GM19463 (cell line): ENCODE measurements around the gene WFDC2.

Source experiments
- ATAC-seq: cut with Tn5 transposase; IDR thresholded peaks from one replicate; pipeline ENCODE4 v1.9.1; 2021; ENCODE audit warnings: mild to moderate bottlenecking, moderate library complexity; ENCODE audit not compliant: unreplicated experiment

WFDC2 gene

DNA sequence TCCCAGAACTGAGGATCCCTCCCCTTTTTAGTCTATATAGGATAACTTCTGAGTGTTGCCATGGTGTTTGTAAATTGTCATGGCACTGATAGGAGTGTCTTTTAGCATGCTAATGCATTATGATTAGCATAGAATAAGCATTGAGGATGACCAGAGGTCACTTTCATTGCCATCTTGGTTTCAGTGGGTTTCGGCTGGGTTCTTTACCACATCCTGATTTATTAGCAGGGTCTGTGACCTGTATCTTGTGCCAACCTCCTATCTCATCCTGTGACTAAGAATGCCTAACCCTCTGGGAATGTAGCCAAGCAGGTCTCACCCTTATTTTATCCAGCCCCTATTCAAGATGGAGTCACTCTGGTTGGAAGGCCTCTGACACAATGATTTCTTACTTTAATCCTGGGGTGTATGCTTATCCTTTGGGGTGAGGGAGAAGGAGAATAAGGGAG, 19.6 kb downstream of the WFDC2 start:
- ATAC-seq: no peak

DNA sequence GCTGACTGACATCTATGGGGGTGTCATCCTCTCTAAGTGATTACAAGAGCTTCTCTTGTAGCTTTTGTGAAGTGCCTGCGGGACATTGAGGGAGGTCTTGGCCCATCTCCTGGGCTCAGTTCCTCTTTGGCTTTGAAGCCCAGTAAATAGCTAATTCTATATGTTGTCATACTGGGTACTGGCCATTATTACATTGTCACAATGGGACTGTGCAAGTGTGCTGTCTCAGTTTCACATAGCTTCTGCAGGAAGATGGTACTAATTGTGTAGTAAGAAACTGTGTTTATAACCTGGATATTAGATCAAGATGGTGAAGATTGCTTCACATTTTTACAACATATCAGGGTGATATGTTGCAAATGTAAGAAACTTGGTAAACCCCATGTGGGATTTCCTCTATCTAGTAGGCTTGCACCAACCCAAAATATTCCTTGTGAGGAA, 26.0 kb downstream of the WFDC2 start:
- ATAC-seq: no peak

DNA sequence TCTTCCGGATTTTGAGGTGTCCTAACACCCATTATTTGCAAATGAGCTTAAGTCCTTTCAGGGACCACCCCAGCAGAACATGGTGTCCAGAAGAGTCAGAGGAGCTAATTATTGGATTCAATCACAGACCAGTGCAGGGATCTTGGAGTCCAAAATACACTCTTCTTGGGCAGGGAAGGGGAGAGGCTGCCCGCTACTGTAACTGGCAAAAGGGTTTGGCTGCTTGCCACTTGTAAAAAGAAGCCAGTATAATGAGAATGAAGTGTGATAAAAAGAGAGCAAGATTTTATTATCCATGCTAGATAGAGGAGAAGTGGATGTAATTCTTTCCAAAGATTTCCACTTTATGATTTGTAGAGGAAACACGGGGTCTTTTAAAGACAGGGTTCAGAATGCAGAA, 26.6 kb downstream of the WFDC2 start:
- ATAC-seq: no peak

DNA sequence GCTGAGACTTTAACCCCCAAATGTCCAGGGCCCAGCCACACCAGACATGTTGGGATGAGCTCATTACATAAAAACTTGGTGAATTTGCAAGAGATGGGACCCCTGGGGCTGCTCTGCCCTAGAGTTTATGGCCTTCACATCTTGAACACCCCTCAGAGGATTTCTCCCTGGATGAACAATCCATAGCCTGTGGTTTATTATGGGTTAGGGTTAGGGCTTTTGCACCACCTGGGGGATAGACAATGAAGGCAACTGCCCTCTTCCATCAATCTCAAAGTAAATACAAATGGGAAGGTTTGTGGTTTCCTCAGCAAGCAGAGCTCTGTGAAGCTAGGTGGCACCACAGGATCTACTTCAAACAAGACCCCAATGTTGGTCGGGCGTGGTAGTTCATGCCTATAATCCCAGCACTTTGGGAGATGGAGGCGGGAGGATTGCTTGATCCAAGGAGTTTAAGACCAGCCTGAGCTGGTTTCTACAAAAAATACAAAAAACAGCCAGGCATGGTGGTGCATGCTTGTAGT, 28.5 kb downstream of the WFDC2 start:
- ATAC-seq: no peak

DNA sequence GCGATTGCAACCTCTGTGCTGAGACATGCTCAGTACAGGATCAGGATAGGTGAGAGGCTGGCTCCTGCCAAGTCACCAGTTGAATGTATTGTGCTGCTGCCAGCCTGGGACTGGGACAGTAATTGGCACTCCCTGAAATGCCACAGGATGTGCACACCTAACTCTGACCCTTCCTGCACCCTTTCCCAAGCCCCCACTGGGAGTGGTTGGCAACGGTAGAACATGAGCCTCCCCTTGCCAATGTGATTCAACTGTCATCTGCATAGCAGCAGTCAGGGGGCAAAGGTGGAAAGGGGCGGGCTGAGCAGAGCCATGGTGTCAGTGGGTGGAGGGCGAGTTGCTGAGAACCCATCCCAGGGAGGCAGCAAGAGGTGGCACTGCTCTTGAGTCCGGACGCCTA, 30.5 kb downstream of the WFDC2 start:
- ATAC-seq: no peak

DNA sequence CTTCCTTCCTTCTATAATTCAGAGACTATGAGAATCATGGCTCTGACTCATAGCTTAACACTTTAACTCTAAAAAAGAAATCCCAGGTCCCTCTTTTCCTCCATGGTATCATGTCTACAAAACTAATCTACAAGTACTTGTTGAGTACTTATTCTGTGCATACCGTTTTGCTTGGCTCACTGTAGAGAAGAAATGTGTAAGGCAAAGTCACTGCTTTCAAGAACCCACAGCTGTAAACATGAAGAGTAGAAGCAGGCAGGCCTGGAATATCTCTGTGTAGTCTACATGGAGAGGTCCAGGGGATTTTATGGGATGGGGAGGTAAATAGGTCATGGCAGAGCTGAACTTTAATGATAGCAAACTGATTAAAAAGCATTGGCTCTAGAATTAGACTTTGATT, 32.0 kb downstream of the WFDC2 start:
- ATAC-seq: no peak

DNA sequence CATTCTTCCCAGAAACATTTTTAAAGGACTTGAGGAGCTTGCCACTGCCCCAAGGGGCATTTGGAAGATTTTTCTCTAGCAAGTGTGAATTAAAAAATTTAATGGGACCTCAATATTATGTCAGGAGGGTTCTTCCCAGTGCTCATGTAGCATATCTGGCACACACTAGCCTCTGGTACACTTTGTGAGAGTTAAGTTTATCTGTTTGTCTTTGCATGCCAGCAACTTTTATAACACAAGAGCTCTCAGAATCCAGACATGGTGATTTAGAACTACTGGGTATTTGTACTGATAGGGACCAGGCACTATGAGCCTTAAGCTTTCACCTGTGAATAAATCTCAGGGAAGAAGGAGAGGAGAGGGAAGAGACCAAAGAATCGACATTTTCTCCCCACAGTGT, 33.0 kb downstream of the WFDC2 start:
- ATAC-seq: no peak

DNA sequence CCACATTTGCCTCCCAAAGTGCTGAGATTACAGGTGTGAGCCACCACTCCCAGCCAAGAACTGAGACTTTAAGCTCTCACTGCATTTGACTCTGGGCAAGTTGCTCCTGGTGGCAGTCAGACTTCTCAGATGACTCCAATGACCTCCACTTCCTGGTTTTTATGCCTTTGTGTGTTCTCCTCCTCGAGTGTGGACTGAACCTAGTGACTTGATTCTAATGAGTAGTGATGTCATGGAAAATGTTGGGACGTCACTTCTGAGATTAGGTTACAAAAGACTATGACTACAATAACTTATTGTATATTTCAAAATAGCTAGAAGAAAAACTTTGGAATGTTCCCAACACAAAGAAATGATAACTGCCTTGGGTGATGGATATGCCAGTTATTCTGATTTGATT, 33.9 kb downstream of the WFDC2 start:
- ATAC-seq: no peak

DNA sequence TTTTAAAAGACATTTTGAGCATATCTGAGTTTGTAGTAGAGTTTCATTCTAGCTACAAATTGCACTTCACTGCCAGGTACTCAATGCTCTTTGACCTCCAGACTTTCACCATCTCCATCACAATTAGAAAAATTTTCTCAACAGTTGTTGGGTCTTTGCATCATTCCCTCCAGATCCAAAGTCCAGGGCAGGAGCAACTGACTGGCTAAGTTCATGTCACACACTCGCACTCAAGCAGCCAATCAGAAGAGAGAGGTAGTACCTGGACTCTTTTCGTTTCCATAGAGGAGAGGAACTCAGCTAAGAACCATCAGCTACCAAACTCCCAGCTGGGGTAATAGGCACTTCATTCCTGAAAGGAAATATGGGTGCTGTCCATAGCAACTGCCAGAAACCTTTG, 36.8 kb downstream of the WFDC2 start:
- ATAC-seq: no peak

DNA sequence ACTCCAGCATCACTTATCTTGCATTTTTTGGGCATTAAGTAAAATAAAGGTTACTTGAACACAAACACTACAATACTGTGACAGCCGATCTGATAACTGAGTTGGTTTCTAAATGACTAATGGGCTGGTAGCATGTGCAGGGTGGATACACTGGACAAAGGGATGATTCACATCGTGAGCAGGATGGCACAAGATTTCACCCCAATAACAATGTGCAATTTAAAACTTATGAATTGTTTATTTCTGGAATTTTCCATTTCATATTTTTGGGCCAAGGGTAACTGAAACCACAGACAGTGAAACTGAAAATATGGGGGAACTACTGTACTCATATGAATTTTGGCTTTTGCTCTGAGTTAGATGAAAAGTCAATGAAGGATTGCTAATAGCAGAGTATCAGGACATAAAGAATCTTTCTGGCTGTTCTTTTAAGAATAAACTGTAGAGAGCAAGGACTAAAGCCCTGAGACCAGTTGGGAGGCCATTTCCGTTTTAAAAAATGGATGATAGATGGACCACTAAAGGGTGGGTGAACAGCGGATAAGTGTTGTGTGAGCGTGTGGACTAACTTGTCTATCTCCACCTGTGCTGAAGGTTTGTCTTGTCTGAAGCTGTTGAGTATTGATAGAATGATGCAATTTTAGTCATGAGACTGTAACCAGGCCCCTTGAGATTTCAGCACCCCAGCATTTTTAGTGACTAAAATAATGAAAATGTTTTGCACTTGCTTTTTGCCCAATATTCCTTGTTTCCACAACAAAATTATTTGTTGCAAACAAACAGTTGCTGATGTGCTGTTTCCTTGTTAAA, 37.7 kb downstream of the WFDC2 start:
- ATAC-seq: no peak

DNA sequence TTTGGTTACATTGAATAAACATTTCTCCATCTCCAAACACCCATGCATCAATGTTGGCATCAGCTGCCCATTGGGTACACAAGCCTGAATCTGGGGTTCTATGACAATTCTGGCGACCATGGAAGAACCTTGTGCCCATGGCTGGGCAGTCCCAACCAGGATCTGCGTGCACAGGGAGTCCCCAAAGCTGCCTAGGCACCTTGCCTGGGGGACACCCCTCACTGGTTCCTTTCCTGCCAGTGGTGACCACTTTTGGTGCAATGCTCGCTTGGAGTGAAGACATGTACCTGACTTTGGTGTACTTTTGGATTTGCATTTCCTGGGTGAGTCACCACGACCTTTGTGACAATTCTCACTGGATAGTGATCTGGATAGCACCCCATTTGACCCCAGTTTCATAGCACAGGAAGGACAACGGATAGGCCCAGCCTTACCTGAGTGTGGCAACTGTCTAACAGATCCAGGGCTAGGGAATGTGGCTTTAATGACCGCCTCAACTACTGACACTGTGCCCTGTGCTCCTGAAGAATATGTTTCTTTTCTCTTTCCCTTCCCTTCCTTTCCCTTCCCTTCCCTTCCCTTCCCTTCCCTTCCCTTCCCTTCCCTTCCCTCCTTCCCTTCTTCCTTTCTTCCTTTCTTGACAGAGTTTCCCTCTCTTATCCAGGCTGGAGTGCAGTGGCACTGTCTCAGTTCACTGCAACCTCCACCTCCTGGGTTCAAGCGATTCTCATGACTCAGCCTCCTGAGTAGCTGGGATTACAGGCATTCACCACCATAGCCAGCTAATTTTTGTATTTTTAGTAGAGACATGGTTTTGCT, 38.7 kb downstream of the WFDC2 start:
- no peak for ATAC-seq

DNA sequence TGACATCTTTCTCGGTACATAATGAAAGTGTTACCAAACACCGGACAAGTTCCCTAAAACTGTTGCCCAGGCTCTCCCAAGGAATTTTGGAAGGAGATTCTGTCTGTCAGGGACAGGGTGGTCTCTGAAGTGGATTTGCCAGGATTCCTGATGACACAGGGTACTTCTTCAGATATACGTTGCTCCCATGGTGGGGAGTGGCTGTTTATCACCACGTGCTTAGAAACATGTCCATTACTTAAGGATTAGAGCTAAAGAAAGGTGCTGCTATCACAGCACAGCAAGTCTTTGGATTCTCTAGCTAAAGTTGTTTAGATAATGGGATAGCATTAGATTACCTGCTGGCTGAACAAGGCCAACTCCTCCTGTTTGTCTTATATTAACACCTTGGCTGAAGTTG, 39.5 kb downstream of the WFDC2 start:
- ATAC-seq: no peak

DNA sequence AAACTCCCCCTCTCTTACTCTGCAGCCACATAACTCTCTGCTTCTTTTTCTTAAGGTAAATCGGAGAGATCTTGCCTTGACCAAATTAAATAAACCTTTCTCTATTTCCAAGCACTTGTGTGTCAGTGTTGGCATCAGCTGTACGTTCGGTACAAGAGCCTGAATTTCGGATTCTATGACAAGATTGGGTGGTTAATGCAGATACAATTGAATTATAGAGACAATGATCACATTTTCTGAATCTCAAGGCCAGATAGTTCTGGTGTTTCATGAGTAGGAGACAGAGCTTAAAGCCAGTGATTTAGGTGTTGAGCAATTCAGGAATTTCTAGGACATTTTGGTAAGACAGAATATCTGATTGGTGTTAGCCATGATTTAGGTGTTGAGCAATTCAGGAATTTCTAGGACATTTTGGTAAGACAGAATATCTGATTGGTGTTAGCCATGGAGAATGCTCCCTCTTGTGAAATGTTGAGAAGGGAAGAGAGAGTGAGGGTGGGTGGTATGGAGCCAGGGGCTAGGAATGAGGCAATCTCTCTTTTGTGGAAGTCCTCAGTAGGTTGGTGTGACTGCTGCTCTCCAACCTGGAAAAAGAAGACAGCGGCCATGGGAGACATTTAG, 40.8 kb downstream of the WFDC2 start:
- ATAC-seq: no peak

DNA sequence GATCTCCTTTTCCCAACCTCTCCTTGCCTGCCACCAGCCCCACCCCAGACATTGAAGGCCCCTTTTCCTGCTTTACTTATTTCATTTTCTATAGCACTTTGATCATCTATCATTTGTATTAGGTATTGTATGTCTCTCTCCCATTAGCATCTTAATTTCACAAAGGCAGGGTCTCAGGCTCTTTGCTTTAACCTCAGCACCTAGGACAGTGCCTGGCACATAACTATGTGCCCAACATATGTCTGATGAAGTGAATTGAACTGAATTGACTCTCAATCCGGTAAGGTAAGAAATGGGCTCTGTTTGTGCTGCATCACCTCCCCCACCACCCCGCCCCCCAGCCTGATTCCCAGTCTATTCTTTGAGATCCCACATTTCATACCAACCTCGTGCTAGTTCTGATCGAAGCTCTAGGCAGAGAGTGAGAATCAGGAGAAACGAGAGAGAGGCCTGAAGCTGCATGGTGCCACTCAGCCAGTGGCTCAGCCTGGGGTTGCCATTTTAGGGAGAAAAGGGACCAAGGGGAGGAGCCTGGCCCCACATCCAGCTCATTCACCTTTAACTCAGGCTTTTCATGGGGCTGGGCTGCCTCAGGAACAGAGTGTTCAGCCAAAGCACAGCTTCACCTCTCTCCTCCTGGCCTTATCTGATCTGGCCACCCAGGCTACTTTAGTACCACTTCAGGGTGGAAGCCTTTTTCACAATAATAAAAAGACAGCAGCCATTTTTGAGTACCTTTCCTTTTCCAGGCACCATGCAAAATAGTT, 45.8 kb downstream of the WFDC2 start, which contains the start of gene SPINT3:
Gene SPINT3, minus strand, starts transcription at position 476 of the 767 bp plus-strand sequence. Its CDS starts 14 bp downstream, at position 462.
- no peak for ATAC-seq

DNA sequence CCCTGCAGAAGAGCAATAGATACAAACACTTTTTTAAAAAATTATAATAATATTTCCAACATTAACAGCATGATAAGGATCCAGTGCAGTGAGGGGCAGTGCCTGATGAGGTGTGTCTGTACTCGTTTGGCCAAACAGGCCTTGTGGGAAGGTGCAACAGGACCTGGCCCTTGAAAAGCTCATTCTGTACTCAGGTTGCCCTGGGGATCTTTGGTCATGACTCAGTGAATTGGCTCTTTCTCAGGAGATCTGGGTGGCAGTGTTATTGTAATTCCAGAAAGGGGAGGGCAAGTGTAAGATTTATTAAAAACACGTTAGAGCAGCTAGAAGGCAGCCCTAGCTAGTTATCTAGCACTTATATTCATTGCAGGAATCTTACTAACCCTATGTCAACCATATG, 48.7 kb downstream of the WFDC2 start:
- ATAC-seq: no peak

DNA sequence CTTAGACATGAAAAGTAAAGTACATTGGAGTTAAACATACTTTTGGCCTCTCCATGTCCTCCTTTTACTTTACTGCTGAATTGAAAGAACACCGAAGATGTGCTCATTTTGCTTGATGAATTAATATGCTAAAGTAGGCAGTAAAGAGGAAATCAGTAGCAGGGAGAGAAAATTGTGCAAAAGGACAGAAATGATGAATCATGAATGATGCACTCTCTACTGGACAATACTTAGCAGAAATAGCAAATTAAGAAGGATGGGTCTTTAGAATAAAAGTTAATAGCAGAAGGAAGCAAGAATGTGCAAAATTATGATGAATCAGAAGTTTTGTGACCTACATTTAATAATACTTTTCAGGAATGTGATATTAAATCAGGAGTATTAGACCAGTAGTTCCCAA, 54.3 kb downstream of the WFDC2 start:
- no peak for ATAC-seq

DNA sequence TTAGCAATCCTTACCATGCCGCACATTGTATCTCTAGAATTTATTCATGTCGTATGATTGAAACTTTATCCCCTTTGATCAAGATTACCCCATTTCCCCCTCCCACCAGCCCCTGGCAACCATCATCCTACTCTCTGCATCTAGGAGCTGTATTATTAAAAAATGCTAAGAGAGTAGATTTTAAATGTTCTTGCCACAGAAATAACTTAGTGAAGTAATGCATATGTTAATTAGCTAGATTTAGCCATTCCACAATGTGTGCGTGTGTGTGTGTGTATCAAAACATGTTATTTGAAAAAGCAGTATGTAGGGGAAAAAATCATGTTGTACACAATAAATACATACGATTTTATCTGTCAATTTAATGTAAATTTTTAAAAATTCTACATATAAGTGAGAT, 57.7 kb downstream of the WFDC2 start:
- ATAC-seq: no peak
